ENCODE data around the gene FAM3D.
"Not testable (repeated sequence)": the region's sequence is repeated elsewhere in the genome, so short reads cannot be mapped to it uniquely, and the experiment has no call there.

Gene FAM3D, protein sequence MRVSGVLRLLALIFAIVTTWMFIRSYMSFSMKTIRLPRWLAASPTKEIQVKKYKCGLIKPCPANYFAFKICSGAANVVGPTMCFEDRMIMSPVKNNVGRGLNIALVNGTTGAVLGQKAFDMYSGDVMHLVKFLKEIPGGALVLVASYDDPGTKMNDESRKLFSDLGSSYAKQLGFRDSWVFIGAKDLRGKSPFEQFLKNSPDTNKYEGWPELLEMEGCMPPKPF

DNA sequence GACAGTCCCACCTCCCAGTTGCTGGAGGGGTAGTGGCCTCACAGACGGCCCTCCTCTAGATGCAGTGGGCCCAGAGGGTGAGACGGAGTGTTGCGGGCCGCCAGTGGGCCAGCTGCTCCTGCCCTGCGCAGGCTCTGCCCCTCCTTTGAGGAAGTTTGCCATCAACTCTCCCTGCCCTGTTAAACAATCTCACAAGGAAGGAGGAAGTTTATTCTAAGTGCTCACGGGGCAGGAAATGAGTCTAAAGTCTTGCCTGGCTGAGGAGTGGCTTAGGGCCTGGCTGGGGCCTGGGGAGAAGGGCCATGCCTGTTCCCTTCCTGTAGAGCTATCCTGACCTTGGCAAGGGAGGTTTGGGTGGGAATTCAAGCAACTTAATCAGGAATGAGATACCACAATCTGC lies at the start of gene FAM3D:
Gene FAM3D, minus strand, starts transcription at position 92 of the 400 bp plus-strand sequence. CDS start 11,211 bp downstream, outside the sequence.
- DNase-seq (ENCODE audit: low read depth in 1 of 2, low spot score in 1 of 2), result no peak

DNA sequence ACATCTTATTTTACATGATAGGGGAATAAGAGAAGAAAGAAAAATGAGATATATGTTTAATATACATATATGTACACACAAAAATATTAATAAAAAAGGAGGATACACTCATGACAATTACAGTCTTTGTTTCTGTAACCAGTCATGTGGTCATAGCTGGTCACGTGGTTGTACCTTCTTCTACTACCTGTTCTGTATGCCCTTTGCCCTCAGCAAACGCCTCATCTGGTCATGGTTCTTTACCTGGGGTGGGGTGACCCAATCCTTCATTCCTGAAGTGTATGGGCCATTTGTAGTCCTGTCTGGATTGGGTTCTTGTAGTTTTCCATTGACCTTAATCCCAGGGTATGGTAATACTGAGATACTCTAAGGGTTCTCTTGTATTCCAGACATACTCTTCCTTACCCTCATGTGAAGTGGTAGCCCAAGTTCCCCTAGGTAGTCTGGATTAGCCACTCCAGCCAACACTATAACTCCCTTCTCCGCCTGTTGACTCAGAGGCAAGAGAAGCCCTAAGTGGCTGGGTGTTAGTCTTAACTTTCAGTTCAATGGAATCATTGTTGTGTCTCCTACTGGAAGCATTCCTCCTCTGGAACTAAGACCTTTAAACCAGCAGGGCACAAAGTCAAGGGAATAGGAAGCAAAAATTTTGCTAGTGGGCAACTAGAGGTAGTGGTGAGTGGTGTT lies 47.3 kb upstream of the FAM3D start:
- DNase-seq (ENCODE audit: low read depth in 1 of 2, low spot score in 1 of 2), result no peak

DNA sequence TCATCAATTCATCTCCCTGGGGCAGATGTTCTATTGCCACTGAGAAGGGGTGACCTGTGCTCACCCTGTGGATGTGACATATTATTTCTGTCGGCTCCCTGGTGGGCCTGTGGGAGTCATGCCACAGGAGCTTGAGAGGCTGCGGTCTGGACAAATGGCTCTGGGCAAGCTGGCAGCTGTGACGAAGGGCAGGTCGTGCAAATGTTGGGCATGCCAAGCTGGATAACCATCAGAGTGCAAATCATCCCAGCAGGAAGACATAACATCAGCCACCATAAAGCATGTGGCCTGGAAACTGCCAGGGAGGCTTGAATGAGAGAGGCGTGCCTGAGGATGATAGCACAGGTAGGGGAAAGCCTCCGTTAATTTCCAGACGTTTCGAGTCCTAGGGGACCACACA lies 45.3 kb upstream of the FAM3D start:
- DNase-seq (ENCODE audit: low read depth in 1 of 2, low spot score in 1 of 2), result no peak

DNA sequence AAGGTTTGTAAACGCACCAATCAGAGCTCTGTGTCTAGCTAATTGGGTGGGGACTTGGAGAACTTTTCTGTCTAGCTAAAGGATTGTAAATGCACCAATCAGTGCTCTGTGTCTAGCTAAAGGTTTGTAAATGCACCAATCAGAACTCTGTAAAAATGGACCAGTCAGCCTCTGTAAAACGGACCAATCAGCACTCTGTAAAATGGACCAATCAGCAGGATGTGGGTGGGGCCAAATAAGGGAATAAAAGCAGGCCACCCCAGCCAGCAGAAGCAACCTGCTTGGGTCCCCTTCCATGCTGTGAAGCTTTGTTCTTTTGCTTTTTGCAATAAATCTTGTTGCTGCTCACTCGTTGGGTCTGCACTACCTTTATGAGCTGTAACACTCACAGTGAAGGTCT lies 42.4 kb upstream of the FAM3D start:
- DNase-seq (ENCODE audit: low read depth in 1 of 2, low spot score in 1 of 2), result not testable (repeated sequence)

GRCh38 chr3:58708116-58708791 lies 41.7 kb upstream of the FAM3D start:
- DNase-seq (ENCODE audit: low read depth in 1 of 2, low spot score in 1 of 2), result no peak

GRCh38 chr3:58707390-58707930 lies 40.9 kb upstream of the FAM3D start:
- no peak for DNase-seq (ENCODE audit: low read depth in 1 of 2, low spot score in 1 of 2)

- no peak for DNase-seq (ENCODE audit: low read depth in 1 of 2, low spot score in 1 of 2)
Observed at GRCh38 chr3:58706395-58707167, 40.0 kb upstream of the FAM3D start.

DNA sequence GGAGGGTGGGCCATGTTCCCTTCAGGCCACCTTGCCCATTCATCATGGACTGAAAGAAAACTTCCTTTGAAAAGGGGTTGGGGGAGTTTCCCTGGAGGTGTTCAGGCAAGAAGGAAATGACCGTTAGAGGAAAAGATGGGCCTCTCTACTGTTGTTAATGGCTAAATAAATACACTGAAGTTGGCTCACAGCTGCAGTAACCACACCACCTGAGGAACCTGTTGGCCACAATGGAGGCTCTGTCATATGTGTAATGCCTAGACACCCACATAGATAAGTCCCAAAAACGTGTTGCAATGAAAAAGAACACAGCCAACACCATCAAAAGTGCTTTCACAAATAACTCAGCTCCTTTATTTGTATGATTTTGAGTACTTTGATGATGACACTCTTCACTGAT lies 38.2 kb upstream of the FAM3D start:
- DNase-seq (ENCODE audit: low read depth in 1 of 2, low spot score in 1 of 2), result no peak

DNA sequence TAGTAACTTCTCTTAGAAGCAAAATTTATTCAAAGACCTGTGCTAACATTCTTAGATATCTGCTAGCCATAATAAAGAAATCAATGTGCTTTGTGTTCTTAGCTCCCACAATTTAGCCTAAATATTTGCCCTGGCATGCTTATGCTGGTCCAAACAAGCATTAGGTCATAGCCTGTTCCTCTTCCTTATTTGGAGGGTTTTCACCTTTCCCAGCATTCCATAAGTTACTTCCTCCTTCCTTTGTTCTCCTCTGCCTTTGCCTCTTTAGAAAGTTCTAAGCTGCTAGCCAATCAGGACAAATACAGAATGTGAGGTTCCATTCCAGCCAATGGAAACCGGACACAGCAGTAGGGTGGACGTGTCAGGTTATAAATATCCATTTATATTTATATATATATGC lies 37.7 kb upstream of the FAM3D start:
- DNase-seq (ENCODE audit: low read depth in 1 of 2, low spot score in 1 of 2), result not testable (repeated sequence)

- no peak for DNase-seq (ENCODE audit: low read depth in 1 of 2, low spot score in 1 of 2)
Observed at GRCh38 chr3:58698246-58698645, 31.7 kb upstream of the FAM3D start.

DNA sequence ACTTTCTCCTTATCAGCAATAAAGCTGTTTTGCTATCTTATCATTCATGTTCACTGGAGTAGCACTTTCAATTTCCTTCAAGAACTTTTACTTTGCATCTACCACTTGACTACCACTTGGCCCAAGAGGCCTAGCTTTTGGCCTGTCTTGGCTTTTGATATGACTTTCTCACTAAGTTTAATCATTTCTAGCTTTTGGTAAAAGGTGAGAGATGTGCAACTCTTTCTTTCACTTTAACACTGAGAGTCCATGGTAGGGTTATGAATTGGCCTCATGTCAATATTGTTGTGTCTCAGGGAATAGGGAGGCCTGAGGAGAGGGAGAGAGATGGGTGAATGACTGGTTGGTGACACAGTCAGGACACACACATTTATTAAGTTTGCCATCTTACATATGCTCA lies 31.0 kb upstream of the FAM3D start:
- no peak for DNase-seq (ENCODE audit: low read depth in 1 of 2, low spot score in 1 of 2)

GRCh38 chr3:58696813-58697212 lies 30.2 kb upstream of the FAM3D start:
- DNase-seq (ENCODE audit: low read depth in 1 of 2, low spot score in 1 of 2), result not testable (repeated sequence)

DNA sequence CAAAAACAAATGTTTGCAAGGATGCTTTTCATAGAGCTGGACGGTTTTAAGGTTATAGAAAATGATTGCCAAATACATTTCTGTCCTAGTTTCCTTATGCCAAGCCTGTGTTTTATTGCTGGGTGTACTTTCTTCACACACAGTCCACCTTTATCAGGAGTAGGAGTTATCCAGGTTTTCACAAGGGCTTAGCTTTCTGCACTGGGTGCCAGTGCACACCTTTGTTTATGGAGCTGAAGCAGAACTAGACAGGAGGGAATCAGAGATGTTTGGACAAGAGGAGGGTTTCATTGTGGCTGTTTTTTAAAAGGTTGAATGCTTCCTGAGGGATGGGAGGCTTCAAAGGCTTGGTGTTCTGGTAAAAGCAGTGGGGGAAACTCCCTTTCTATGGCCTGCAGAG lies 29.5 kb upstream of the FAM3D start:
- no peak for DNase-seq (ENCODE audit: low read depth in 1 of 2, low spot score in 1 of 2)

GRCh38 chr3:58695284-58695683 lies 28.7 kb upstream of the FAM3D start:
- DNase-seq (ENCODE audit: low read depth in 1 of 2, low spot score in 1 of 2), result not testable (repeated sequence)

DNA sequence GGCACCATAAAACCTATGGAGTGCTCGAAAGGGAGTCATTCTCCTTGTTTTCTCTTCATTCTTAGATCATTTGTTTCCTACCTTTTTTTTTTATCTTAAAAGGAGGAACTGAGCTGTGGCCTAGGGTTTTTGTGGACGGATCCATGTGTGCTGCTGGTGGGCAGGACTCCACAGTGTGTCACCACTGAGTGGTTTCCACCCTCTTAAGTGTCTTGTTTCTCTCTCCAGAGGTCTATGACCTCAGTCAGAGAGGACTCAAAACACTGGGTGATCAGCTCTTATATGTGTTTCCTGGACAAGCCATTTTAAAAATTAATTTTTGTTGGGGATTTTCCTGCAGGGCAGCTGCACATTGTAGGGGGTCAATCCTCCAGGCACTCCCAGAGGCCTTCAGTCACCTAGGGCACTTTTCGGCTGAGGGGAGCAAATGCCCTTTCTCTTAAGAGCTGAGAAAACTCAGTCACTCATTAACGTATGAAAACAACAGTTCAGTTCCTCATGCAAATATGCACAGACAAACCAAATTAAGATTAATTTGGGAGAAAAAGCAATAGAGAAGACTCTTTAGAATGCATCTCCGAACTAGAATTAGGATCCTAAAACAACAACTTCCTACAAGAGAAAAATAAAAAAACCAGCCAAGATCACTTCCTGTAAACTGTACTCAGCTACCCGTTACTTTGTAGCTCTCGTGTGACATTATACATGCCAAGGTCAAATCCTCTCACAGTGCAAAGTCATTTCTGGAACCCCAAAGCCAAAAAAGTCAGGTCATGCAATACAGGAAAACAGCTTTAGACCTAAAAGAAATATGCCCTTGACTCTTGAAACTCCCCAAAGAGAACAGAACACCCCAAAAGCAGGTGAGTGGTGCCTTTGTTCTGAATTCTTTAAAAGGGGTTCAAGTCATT lies 27.6 kb upstream of the FAM3D start:
- DNase-seq (ENCODE audit: low read depth in 1 of 2, low spot score in 1 of 2), result no peak

GRCh38 chr3:58692484-58692883 lies 25.9 kb upstream of the FAM3D start:
- no peak for DNase-seq (ENCODE audit: low read depth in 1 of 2, low spot score in 1 of 2)

DNA sequence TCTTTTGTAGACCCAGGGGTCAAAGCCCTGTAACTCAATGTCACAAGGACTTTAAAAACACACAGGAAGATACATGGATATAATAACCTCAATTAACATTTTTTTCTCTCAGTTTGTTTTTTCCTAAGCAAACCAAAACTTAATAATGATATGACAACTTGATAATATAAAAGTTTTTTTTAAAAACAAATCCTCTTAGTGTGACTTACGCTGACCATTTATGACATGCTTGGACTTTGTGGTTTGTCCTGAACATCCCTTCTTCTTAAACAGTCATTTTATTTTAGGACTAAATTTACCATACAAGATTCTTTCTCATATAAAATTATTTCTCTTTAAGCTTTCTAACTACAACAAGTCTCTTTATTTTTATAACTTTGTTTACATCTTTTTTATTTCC lies 25.4 kb upstream of the FAM3D start:
- DNase-seq (ENCODE audit: low read depth in 1 of 2, low spot score in 1 of 2), result no peak

GRCh38 chr3:58690490-58690889 lies 23.9 kb upstream of the FAM3D start:
- DNase-seq (ENCODE audit: low read depth in 1 of 2, low spot score in 1 of 2), result no peak

- DNase-seq (ENCODE audit: low read depth in 1 of 2, low spot score in 1 of 2), result no peak
Observed at GRCh38 chr3:58688574-58688973, 22.0 kb upstream of the FAM3D start.

DNA sequence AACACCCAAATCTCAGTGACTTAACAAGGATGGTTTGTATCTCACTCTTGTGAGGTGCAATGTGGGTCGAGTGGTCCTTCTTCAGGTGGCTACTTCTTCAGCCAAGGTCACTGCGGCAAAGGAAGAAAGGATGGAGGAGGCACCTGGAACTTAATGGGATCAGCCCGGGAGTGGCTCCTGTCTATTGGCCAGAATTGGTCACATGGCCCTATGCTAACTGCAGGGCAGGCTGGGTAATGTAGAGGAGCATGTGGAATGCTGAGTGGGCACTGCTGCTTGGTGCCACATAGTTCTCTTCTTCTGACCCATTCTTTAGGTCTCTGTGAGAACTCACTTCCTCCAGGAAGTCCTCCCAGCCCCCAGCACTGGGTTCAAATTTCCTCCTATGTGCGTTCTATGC lies 20.3 kb upstream of the FAM3D start:
- no peak for DNase-seq (ENCODE audit: low read depth in 1 of 2, low spot score in 1 of 2)
